GM13976 (cell line): Measurements from ENCODE around the gene IFI16.
A peak's percentile ranks its signal among the peaks of the same experiment; 100 is the strongest.

Experiments
- DNase-seq: peaks from one replicate; pipeline ENCODE4 v3.0.0; 2012; ENCODE audit warnings: low spot score
- in situ Hi-C: fragments of 300-500 bp; cut with MboI; formaldehyde crosslinking; loops from one replicate; pipeline ENCODE4 v1.12.0; 2022; ENCODE audit warnings: low sequenced_read_pairs, mixed read lengths, inconsistent platforms; ENCODE audit not compliant: unreplicated experiment
- TF ChIP-seq, protein P1 (sequence below): IDR thresholded peaks from 2 replicates; pipeline ENCODE4 v1.5.1; 2012; ENCODE audit warnings: borderline replicate concordance, mild to moderate bottlenecking; ENCODE audit not compliant: insufficient read depth; ENCODE audit errors: extremely low read depth, missing control alignments, control extremely low read depth

IFI16 gene

GRCh38 chr1:159051436-159051835 is 41.7 kb downstream of the IFI16 start:
- TF ChIP-seq, protein P1, sequence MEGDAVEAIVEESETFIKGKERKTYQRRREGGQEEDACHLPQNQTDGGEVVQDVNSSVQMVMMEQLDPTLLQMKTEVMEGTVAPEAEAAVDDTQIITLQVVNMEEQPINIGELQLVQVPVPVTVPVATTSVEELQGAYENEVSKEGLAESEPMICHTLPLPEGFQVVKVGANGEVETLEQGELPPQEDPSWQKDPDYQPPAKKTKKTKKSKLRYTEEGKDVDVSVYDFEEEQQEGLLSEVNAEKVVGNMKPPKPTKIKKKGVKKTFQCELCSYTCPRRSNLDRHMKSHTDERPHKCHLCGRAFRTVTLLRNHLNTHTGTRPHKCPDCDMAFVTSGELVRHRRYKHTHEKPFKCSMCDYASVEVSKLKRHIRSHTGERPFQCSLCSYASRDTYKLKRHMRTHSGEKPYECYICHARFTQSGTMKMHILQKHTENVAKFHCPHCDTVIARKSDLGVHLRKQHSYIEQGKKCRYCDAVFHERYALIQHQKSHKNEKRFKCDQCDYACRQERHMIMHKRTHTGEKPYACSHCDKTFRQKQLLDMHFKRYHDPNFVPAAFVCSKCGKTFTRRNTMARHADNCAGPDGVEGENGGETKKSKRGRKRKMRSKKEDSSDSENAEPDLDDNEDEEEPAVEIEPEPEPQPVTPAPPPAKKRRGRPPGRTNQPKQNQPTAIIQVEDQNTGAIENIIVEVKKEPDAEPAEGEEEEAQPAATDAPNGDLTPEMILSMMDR: no peak
- DNase-seq: no peak
- in situ Hi-C loops: no loop called here

- TF ChIP-seq, protein P1: no peak
- in situ Hi-C loops: no loop called here
- no peak for DNase-seq
Measured at GRCh38 chr1:159054427-159054826, 44.7 kb downstream of the IFI16 start.

- in situ Hi-C loops: no loop called here
- no peak for DNase-seq
- TF ChIP-seq, protein P1: no peak
Measured at GRCh38 chr1:159055181-159055641, 45.5 kb downstream of the IFI16 start.

- in situ Hi-C loops: no loop called here
- DNase-seq: no peak
- TF ChIP-seq, protein P1: peak; percentile 32
Measured at GRCh38 chr1:159056069-159056698, 46.5 kb downstream of the IFI16 start.

- in situ Hi-C loops: no loop called here
- no peak for DNase-seq
- TF ChIP-seq, protein P1: no peak
Measured at GRCh38 chr1:159058751-159059150, 49.0 kb downstream of the IFI16 start.

- TF ChIP-seq, protein P1: no peak
- DNase-seq: no peak
- in situ Hi-C loops: no loop called here
Measured at GRCh38 chr1:159065106-159065505, 55.4 kb downstream of the IFI16 start.
